GM19324 (cell line): Measurements from ENCODE around the gene C2CD3.
A peak's percentile ranks its signal among the peaks of the same experiment; 100 is the strongest.

ENCODE experiments used
- ATAC-seq: cut with Tn5 transposase; IDR thresholded peaks from one replicate; pipeline ENCODE4 v1.9.1; 2021; ENCODE audit warnings: mild to moderate bottlenecking, moderate library complexity; ENCODE audit not compliant: unreplicated experiment, low FRiP score

Gene C2CD3

GRCh38 chr11:74024261-74025029, 146.4 kb downstream of the C2CD3 start:
- no peak for ATAC-seq

- no peak for ATAC-seq
Measured at GRCh38 chr11:74023276-74023675, 147.5 kb downstream of the C2CD3 start.

- no peak for ATAC-seq
Measured at GRCh38 chr11:74022546-74022945, 148.3 kb downstream of the C2CD3 start.

DNA sequence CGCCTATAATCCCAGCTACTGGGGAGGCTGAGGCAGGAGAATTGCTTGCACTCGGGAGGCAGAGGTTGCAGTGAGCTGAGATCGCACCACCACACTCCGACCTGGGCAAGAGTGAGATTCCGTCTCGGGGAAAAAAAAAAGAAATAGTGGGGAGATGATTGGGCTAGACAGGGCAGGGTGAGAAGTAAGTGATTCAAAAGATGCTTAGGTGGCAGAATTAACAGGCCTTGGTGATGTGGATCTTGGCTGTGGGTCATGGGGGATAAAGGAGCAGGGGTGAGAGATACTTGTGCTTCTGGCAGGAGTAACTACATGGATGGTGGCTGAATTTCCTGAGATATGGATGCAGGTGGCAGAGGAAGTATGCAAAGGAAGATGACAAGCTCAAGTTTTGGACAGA, 148.8 kb downstream of the C2CD3 start:
- ATAC-seq: no peak

GRCh38 chr11:74020539-74020938, 150.3 kb downstream of the C2CD3 start:
- no peak for ATAC-seq

GRCh38 chr11:74019860-74020259, 150.9 kb downstream of the C2CD3 start:
- no peak for ATAC-seq

DNA sequence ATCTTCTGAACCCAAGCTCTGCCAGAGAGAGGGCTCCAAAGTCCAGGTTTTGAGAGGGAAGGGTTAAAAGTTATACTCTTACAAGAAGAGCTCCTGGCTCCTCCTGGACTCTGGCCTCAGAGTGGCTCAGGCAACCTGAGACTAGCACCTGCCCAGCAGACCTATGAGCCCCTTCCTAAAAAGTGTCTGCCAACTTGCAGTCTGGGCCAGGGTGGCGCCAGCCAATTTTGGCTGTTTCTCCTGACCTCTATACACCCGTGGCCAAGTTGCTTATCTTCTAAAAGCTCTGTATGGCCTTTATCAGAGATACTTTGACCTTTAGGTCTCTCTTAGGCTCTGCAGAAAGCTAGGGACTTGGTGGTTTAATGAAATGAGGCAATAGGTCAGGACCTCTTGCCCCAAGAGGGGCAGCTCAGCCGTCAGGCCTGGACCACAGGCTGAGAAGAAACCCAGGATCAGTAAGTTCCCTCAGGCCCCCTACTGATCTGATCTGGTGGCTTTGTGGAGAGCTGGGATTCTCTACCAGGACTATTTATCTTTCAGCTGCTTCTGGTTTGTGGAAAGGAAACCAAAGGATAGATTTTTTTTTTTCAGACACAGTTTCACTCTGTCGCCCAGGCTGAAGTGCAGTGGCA, 151.6 kb downstream of the C2CD3 start:
- ATAC-seq: no peak

DNA sequence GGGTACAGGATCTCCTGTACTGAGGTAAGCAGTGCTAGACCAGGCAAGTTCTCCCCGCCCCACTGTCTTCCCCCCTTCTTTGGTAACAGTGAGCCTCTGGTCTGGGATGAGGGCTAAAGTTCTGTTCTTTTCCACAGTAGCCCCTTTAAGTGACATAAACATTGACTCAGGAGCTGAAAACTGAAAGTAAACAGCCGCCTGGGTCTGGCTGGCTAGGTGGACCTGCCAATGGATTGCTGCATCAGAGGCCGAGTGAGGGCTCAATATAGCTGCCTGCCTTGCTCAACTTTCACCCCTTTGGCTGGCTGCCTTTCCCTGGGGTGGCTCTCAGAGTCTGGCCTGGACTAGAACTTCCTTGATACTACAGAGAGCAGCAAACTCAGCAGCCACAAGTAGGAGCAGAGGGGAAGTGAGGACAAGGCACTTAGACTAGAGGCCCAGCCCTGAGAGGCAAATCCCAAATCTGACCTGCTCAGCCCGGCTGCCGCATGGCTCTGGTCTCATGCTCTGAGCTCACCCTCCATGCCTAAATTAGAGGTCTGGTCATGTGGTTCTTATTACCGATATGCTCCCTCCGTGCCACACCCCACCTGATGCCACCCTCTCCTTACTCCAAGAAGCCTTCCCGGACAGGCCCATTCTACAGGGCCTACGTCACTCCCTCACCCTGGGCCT, 152.3 kb downstream of the C2CD3 start:
- no peak for ATAC-seq

DNA sequence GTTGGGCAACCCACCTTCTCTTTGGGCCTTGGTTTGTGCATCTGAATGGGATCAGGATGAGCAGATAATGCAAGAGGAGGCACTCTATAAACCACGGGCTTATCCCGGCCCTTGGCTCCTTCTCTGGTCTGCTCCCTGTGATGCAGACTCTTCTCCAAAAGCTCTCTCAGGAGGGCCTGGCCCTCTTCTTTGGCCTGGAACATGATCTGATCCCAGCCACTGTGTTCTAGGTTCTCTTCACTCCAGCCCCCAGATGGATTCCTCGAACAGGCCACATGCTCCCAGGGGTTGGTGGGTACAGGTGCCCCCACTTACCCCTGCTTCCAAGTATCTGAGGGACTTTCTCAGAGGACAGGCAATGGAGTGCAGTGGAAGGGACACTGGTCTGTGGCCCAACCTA, 153.2 kb downstream of the C2CD3 start:
- ATAC-seq: no peak

DNA sequence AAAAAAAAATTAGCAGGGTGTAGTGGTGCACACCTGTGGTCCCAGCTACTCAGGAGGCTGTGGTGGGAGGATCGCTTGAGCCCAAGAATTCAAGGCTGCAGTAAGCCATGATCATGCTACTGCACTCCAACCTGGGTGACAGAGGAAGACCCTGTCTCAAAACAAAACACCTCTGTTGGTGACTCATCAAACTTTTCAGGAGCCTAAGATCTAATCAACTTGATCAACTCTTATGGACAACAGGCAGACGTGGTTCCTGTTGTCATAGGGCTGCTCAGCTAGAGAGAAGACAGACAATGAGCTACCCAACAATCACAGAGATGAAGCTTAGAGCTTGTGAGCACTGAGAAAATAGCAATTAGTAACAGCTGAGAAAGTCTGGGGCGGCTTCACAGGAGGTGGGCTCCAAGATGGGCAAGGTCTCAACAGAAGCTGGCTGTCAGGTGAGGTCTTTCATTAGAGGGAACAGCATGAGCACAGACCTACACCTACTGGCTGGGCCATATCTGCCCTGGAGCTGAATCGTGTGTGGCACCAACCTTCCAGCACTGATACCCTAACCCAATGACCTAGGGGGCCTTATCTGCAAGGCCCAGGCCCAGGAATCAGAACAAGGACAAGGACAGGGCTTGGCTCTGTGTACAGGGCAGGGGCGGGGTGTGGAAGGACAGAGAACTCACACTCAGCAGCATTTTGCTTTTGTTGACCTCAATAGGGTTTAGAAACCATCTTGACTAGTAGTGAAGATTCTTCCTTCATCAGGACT, 154.7 kb downstream of the C2CD3 start:
- ATAC-seq: no peak

DNA sequence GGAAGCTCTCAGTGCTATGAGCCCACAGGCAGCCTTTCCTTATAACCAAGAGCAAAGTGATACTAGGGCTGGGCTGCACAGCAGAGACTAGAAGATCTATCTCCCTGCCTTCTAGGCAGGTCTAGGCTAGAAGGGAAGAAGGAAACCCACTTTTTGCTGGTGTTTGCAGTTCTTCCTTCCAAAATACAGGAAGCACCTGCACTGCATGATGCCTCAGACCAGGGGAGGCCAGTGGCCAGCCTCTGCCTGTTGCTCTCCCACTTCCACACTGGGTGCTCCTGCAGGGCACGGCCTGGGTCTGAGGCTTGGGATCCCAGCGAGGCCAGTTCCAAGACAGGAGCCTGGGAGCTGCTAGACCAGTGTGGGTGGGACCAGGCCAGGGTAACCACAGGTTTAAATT, 155.9 kb downstream of the C2CD3 start:
- no peak for ATAC-seq

- no peak for ATAC-seq
Measured at GRCh38 chr11:74013141-74013540, 157.7 kb downstream of the C2CD3 start.

DNA sequence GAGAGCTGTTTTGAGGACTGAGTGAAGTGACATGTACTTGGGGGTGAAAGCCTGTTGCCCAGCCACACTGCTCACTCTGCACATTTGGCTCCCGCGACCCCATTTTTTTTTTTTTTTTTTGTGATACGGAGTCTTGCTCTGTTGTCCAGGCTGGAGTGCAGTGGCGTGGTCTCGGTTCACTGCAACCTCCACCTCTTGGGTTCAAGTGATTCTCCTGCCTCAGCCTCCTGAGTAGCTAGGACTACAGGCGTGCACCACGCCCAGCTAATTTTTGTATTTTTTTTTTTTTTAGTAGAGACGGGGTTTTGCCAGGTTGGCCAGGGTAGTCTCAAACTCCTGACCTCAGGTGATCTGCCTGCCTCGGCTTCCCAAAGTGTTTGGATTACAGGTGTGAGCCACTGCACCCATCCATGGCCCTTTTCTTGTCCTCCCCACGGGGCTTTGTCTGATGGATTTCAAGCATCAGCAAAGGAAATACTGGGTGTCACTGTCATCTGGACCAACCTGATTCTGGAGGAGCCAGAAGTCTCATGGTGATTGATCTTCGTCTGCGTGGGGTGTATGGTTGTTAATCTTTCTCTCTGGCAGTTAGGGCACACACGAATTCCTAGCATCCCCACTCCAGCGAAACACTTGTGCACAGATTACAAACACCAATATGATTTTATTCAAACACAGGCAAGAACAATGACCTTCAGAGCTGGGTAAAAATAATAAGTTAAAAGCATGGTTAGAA, 158.6 kb downstream of the C2CD3 start:
- ATAC-seq: no peak

DNA sequence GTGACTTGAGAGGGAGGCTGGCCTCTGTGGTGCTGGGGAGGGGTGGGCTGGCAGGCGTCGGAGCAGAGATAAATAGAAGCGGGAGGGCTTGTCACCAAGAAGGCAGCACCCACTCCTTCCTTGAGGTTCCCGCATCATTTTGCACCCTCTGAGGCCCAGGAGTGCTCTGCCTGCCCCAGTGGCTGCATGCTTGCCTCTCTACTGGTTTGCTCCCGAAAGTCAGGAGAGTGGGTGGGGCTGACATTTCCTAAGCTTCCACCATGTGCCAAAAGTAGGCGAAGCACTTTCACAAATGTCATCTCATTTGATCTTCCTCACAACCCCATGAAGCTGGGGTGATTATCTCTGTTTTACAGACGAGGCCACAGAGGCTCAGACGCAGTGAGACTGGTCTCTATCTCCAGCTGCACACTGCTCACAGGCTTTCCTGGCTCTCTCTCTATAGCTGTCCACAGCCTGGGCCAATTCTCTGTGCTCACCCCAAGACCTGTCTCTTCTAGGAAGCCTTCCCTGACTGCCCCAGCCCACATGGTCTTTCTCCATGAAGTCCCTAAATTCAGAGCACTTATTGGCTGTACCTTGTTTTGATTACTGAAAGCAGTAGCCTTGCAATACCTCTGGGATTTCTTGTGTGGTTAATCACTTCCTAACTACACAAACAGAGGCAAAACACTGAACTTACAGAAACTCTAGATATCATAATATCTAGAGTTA, 159.3 kb downstream of the C2CD3 start:
- ATAC-seq: peak; percentile 50

DNA sequence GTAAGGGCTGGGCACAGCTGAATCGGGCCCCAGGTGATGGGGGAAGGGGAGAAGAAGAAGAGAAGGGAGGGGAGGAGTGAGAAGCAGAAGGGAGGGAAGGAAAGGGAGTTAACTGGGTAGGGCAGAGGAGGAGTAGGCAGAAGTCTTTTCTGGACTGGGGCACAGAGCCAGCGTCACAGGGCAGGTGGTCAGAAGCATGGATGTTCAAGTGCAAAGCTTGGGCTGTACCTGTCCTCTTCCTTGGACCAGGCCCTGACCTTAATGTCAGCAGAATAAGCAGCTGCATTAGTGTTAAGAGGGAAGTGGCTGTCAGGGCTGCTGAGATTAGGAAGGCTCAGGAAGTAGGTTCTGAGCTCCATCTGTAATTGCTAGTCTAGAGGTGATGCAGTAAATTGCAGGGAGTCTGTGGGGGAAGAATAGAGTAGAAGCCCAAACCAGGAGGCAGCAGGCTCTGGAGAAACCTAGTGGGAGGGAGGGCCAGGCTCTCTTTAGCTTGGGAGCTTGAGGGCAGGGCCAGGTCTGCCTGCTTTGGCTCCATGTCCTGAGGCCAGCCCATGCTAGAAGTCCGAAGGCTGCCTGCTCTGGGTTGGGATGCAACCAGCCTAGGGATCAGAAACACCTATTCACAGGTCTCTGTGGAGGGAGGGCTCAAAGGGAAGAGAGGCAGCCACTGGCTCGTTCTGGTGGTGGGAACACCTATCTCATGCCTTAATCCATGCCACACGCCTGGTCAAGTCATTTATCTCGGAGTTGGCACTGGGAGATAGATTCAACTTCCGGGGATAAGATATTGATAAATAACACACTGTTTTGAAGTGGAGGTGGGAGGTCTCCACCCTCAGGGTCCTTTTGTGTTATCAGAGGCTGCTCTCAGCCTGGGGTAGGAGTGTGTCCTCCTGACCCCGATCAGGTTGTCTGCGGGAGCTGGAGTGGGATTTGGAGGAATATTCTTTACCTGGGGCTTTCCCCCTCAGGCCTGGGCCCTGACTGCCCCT, 160.2 kb downstream of the C2CD3 start:
- no peak for ATAC-seq

- ATAC-seq: no peak
Measured at GRCh38 chr11:74009675-74010305, 161.0 kb downstream of the C2CD3 start.

DNA sequence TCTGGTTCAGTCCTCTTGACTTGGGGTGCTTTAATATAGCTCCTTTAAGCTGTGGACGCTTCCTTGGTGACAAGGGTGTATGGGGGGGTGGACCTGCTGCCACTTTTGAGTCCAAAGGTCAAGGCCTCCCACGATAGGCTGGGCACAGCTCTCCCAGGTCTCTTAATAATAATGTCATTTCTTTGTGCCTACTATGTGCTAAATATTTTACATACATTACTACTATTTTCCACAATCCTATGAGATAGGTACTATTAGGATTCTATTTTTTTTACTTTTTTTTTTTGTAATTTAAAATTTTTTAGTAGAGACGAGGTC, 161.6 kb downstream of the C2CD3 start:
- no peak for ATAC-seq
